Loucy (cell line): ENCODE data around the gene IQCK.

Source experiments
- CTCF ChIP-seq: fragments of 200-600 bp; sonication (generic); conservative IDR thresholded peaks from 2 replicates; pipeline ENCODE4 v1.5.1; 2014; ENCODE audit warnings: mild to moderate bottlenecking, antibody characterized with exemption, low read length
- EZH2phosphoT487 ChIP-seq: fragments of 200-600 bp; IDR thresholded peaks from 2 replicates; pipeline ENCODE4 v1.6.1; 2018; ENCODE audit warnings: antibody characterized with exemption, mild to moderate bottlenecking, moderate library complexity, borderline replicate concordance

DNA sequence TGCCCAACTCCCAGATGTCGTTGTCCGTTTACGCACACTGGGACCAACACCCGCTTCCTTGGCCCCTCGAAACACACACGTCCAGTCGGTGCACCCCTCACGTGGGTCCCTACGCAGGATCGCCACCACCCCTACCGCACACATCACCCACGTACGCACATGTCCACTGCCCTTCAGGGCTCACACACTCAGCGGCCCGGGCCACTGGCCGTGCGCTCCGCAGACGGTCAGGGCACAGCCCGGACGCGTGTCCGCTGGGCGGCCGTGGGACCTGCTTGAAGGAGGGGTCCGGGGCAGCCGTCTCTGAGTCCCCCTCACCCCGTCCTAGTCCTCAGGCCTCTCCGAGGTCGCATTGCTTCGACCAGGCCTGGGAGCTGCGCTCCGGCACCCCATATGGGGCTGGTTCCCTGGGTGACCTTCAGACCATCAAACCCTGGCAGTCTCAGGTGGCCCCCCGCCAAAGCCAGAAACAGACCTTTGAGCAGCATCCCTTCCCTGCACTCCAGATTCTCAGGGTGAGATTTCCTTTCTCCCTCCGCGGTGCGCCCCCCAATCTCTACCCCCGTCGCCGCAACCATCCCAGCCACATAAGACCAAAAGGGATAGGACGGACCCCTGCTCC is 167.5 kb downstream of the IQCK start:
- TF ChIP-seq CTCF = no peak
- TF ChIP-seq EZH2phosphoT487 = no peak
